Naive thymus-derived CD4-positive, alpha-beta T cell (primary cell): ENCODE measurements around the gene SRP9. TPM values are rescaled to one million over a fixed set of nuclear protein-coding genes. Genes with fewer than 3 reads are reported as not detected.
"Not testable (repeated sequence)": the region's sequence is repeated elsewhere in the genome, so short reads cannot be mapped to it uniquely, and the experiment has no call there.

Experiments
- ATAC-seq: fragments of 150-1000 bp; cut with Tn5 transposase; 2 replicates; pipeline ENCODE4 v1.10.0; 2021; ENCODE audit warnings: mild to moderate bottlenecking, moderate library complexity
- CTCF ChIA-PET: fragments of 350-600 bp; sonication (Branson Sonifier 250); formaldehyde crosslinking; loops from one replicate; lab custom pipeline; 2021; ENCODE audit warnings: antibody characterized with exemption; lab: Charles Lee
- POLR2A ChIA-PET: fragments of 350-600 bp; sonication (Branson Sonifier 250); formaldehyde crosslinking; loops from one replicate; lab custom pipeline; 2021; ENCODE audit warnings: antibody characterized with exemption, inconsistent platforms; lab: Charles Lee
- DNase-seq, 9 donors: peaks; one replicate each; pipeline versions ENCODE4 v3.0.0 to v3.0.0-alpha.2; 2020 to 2022; ENCODE audit warnings: mixed read lengths in 1 of 9
- H3K27ac ChIP-seq: one replicate; pipeline ENCODE4 v1.7.0; 2013; ENCODE audit warnings: mild to moderate bottlenecking, low read depth, low read length, moderate library complexity
- H3K27me3 ChIP-seq, 2 donors: one replicate each; pipeline ENCODE4 v1.7.0; 2013; ENCODE audit warnings: low read length in 2 of 2, mild to moderate bottlenecking in 2 of 2, moderate library complexity in 2 of 2; ENCODE audit not compliant: control insufficient read depth in 2 of 2, insufficient read depth in 2 of 2
- H3K36me3 ChIP-seq, 3 experiments: 1 replicate in 2 of 3; 2 replicates in 1 of 3; pipeline ENCODE4 v1.7.0; 2013; ENCODE audit warnings: low read length in 3 of 3, mild to moderate bottlenecking in 3 of 3, moderate library complexity in 1 of 3; ENCODE audit not compliant: insufficient read depth in 3 of 3, control insufficient read depth in 2 of 3
- H3K4me1 ChIP-seq, 2 donors: one replicate each; pipeline ENCODE4 v1.7.0; 2013; ENCODE audit warnings: low read length in 2 of 2, mild to moderate bottlenecking in 2 of 2, moderate library complexity in 1 of 2; ENCODE audit not compliant: control insufficient read depth in 2 of 2, insufficient read depth in 2 of 2
- H3K4me3 ChIP-seq: 2 replicates; pipeline ENCODE4 v1.7.0; 2013; ENCODE audit warnings: mild to moderate bottlenecking, low read length
- H3K9me3 ChIP-seq, 3 experiments: 1 replicate in 2 of 3; 2 replicates in 1 of 3; pipeline ENCODE4 v1.7.0; 2013; ENCODE audit warnings: low read length in 3 of 3; ENCODE audit not compliant: control insufficient read depth in 2 of 3
- H3K27ac Mint-ChIP-seq, 9 donors: one replicate each; pipeline ENCODE4 v1.8.0; 2020 to 2022; ENCODE audit warnings: mixed read lengths in 9 of 9, mild to moderate bottlenecking in 8 of 9, moderate library complexity in 5 of 9, inconsistent platforms in 2 of 9
- H3K27me3 Mint-ChIP-seq, 5 donors: one replicate each; pipeline ENCODE4 v1.8.0; 2021 to 2022; ENCODE audit warnings: mixed read lengths in 5 of 5, mild to moderate bottlenecking in 1 of 5
- H3K36me3 Mint-ChIP-seq, 5 donors: one replicate each; pipeline ENCODE4 v1.8.0; 2020 to 2022; ENCODE audit warnings: mixed read lengths in 5 of 5, mild to moderate bottlenecking in 3 of 5, inconsistent platforms in 1 of 5
- H3K4me1 Mint-ChIP-seq, 7 donors: one replicate each; pipeline ENCODE4 v1.8.0; 2020 to 2022; ENCODE audit warnings: mixed read lengths in 7 of 7, mild to moderate bottlenecking in 3 of 7, inconsistent platforms in 1 of 7
- H3K4me3 Mint-ChIP-seq, 10 donors: one replicate each; pipeline ENCODE4 v1.8.0; 2020 to 2022; ENCODE audit warnings: mild to moderate bottlenecking in 10 of 10, mixed read lengths in 10 of 10, moderate library complexity in 6 of 10, inconsistent platforms in 2 of 10
- H3K9me3 Mint-ChIP-seq, 11 donors: one replicate each; pipeline ENCODE4 v1.8.0; 2020 to 2022; ENCODE audit warnings: mixed read lengths in 11 of 11, mild to moderate bottlenecking in 4 of 11, inconsistent platforms in 1 of 11, moderate library complexity in 1 of 11
- intact Hi-C, 2 donors: fragments of 100-400 bp; cut with micrococcal nuclease; formaldehyde crosslinking; loops; one replicate each; pipeline ENCODE4 v1.15.1; 2023
- polyA plus RNA-seq, 2 donors: library from polyadenylated mRNA; unstranded; fragments of 300-500 nt; fragmentation: Illumina TruSeq; gene quantifications; one replicate each; pipeline ENCODE4 v1.2.3, GENCODE V29; 2021
- total RNA-seq, 6 experiments: library from RNA in 5 of 6; stranded (reverse) in 5 of 6; gene quantifications; 1 replicate in 5 of 6; 2 replicates in 1 of 6; pipeline ENCODE4 v1.2.3 and lab custom pipeline; 2021 to 2026

The SRP9 gene
- total and polyA plus RNA-seq, 7 experiments from 2014 or later: 76.1 to 349 (median 167) TPM

DNA sequence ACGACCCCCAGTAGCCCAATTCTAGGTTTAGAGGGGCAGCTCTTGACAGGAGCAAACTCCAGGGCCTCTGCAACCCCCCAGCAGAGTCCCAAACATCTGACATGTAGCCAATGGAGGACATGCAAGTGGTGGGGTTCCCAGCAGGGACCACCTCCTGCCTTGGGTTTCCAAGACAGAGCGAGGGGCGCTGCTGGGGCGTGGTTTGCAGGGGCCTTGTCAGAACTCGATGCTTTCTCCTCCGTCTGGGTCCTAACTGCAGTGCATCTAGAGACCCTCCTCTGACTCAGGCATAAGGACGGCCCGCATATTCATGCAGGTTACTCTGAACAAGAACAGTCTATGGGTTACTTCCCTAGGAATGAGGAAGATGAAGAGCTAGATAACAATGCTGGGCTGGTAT is 49.5 kb downstream of the SRP9 start:
- intact Hi-C loops: no loop called here
- DNase-seq: no peak
- Mint-ChIP-seq H3K4me1 (peaks cover 0 to 4% (median 0%) of the 10 kb centered on the region in 7 donors), H3K4me3 (no peak overlapping the region), H3K27me3 (peaks cover 0 to 2% (median 0%) of the 10 kb centered on the region in 5 donors), H3K36me3 (no peaks in the 10 kb centered on the region), H3K27ac (no peak overlapping the region), H3K9me3 (no peaks in the 10 kb centered on the region)
- ATAC-seq: no peak
- CTCF ChIA-PET: no interaction called here
- POLR2A ChIA-PET: interaction anchor here (1.3 kb wide), 1 partner anchor 13 kb away, joined by 3 read pairs; no protein-coding TSS in a partner anchor
- Histone ChIP-seq H3K27ac (no peak overlapping the region), H3K36me3 (no peaks in the 10 kb centered on the region), H3K4me1 (no peaks in the 10 kb centered on the region), H3K4me3 (no peak overlapping the region), H3K9me3 (no peaks in the 10 kb centered on the region), H3K27me3 (no peaks in the 10 kb centered on the region)

DNA sequence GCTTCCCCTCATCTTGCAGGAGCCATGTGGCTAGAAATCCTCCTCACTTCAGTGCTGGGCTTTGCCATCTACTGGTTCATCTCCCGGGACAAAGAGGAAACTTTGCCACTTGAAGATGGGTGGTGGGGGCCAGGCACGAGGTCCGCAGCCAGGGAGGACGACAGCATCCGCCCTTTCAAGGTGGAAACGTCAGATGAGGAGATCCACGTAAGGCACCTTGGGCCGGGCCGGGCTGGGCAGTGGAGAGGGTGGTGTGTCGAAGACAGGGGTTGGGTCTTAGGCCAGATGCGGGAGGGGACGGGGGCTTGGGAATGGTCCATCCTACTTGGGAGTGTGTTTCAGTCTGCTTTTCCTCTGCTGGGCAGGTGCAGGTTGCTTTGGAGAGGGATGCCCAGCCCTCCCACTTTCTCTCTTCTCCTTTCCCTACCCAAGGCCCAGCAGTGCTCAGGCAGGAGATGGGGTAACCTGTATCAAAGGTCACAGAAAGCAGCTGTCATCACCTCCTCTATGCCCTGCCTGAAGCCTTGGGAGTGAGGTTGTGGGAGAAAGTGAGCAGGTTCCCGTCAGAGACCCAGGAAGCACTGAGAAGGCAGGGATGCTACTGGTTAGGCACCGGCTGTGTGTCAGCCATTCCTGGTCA is 51.2 kb downstream of the SRP9 start:
- Histone ChIP-seq H3K36me3 (no peaks in the 10 kb centered on the region), H3K4me1 (no peaks in the 10 kb centered on the region), H3K9me3 (no peaks in the 10 kb centered on the region), H3K4me3 (no peak overlapping the region), H3K27ac (no peak overlapping the region), H3K27me3 (no peaks in the 10 kb centered on the region)
- ChIA-PET POLR2A (no interaction called here), CTCF (interaction anchor here (1.3 kb wide), 1 partner anchor 276 kb away, joined by 3 read pairs; no protein-coding TSS in a partner anchor)
- DNase-seq: no peak
- peak overlapping the region in 1 of 10 donors; percentile 39 for H3K4me3 Mint-ChIP-seq
- H3K27ac Mint-ChIP-seq: no peak overlapping the region
- ATAC-seq: no peak
- H3K9me3 Mint-ChIP-seq: no peaks in the 10 kb centered on the region
- H3K4me1 Mint-ChIP-seq: peaks cover 0 to 4% (median 0%) of the 10 kb centered on the region in 7 donors
- H3K27me3 Mint-ChIP-seq: no peaks in the 10 kb centered on the region
- intact Hi-C loops: no loop called here
- H3K36me3 Mint-ChIP-seq: no peaks in the 10 kb centered on the region

DNA sequence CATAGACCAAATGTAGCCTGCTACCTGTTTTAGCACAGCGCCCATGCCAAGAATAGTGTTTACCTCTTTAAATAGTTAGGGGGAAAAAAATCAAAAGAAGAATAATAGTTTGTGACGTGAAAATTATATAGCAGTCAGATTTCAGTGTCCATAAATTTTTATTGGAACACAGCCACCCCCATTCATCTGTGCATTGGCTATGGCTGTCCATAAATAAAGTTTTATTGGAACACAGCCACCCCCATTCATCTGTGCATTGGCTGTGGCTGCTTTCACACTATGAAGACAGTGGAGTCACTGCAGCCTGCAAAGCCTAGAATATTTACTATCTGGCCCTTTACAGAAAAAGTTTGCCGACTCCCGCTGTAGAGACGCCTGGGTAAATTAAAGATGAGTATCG is 53.2 kb downstream of the SRP9 start:
- peak overlapping the region in 1 of 9 donors; percentile 56 for H3K27ac Mint-ChIP-seq
- H3K27me3 Mint-ChIP-seq: no peaks in the 10 kb centered on the region
- ATAC-seq (no peak), DNase-seq (no peak)
- H3K36me3 Mint-ChIP-seq: no peaks in the 10 kb centered on the region
- H3K9me3 Mint-ChIP-seq: peaks cover 0 to 1% (median 0%) of the 10 kb centered on the region in 11 donors
- CTCF ChIA-PET: no interaction called here
- no peaks in the 10 kb centered on the region for H3K36me3 ChIP-seq
- H3K4me3 Mint-ChIP-seq: no peak overlapping the region
- no peak overlapping the region for H3K4me3 ChIP-seq
- H3K9me3 ChIP-seq: no peaks in the 10 kb centered on the region
- H3K4me1 ChIP-seq: no peaks in the 10 kb centered on the region
- POLR2A ChIA-PET: no interaction called here
- no peak overlapping the region for H3K27ac ChIP-seq
- H3K4me1 Mint-ChIP-seq: peaks cover 0 to 3% (median 1%) of the 10 kb centered on the region in 7 donors
- intact Hi-C loops: no loop called here
- H3K27me3 ChIP-seq: no peaks in the 10 kb centered on the region

DNA sequence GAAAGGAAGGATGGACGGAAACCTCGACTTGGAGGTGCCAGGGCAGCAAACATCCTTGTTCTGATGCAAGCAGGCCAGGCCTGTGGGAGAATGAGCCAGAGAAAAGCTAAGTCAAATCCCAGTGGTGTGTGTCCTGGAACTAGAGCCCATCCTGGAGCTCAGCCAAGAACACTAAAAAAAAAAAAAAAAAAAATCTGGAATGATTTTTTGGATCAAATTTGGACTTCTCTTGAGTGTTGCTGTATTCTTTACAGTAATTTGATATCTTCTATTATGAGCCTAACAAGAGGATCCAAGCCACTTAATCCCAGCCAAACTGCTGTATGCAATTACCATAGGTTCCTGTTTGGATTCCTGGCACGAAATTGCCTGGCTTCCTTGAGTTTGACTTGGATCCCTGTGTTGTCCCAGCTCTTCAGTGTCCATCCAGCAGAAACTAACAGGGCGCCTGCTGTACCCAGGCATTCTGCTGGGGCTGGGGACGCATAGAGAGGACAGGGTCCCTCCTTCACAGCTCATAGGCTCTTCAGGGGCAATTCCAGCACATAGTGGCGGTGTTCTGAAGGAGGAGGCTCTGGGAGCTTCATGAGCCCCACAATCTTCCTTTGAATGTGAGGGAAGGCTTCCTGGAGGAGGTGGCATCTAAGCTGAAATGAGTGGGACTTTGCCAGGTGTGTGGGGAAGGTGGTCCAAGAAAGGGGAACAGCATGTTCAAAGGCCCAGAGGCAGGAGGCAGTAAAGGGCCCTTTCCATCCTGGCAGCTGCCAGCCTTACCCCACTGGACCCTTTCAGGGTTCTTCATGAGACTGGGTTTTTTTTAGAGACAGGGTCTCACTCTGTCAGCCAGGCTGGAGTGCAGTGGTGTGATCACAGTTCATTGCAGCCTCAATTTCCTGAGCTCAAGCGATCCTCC is 57.0 kb downstream of the SRP9 start:
- Mint-ChIP-seq H3K4me1 (peaks cover 0 to 23% (median 7%) of the 10 kb centered on the region in 7 donors), H3K4me3 (no peak overlapping the region), H3K9me3 (peaks cover 0 to 1% (median 0%) of the 10 kb centered on the region in 11 donors), H3K27ac (peak overlapping the region in 1 of 9 donors; percentile 88), H3K36me3 (no peaks in the 10 kb centered on the region), H3K27me3 (no peaks in the 10 kb centered on the region)
- CTCF ChIA-PET: interaction anchor here (0.6 to 0.7 kb wide), 6 partner anchors 25 to 421 kb away, joined by 3 to 7 read pairs (median 4); no protein-coding TSS in a partner anchor
- DNase-seq (no peak), ATAC-seq (no peak)
- intact Hi-C loops: no loop called here
- Histone ChIP-seq H3K27ac (no peak overlapping the region), H3K36me3 (no peaks in the 10 kb centered on the region), H3K27me3 (no peaks in the 10 kb centered on the region), H3K4me3 (no peak overlapping the region), H3K4me1 (peaks cover 0 to 9% of the 10 kb centered on the region in 2 donors), H3K9me3 (no peaks in the 10 kb centered on the region)
- POLR2A ChIA-PET: interaction anchor here (0.7 to 3.4 kb wide), 8 partner anchors 8 to 69 kb away, joined by 3 to 10 read pairs (median 4); partner anchors contain the start of gene SRP9

DNA sequence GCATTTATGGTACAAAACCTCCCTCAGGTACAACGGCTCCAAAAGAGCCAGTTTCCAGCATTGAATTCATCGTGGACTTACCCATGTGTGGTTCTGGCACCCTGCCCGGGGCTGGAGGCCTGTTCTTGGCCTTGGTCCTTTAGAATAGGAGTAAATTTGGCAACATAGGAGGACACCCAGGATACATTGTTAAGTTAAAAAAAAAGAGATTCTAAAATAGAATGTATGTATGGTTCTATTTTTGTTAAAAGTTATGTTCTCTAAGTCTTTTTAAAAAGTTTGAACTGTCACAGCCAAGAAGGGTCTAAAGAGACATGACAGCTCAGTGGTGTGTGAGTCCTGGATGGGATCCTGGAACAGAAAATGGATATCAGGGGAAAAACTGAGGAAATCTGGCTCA is 58.2 kb downstream of the SRP9 start:
- H3K36me3 ChIP-seq: no peaks in the 10 kb centered on the region
- peaks cover 0 to 20% of the 10 kb centered on the region in 2 donors for H3K4me1 ChIP-seq
- intact Hi-C loops: no loop called here
- H3K27ac Mint-ChIP-seq: peak overlapping the region in 4 of 9 donors; percentile 51 to 74 (median 60)
- H3K27me3 Mint-ChIP-seq: no peaks in the 10 kb centered on the region
- no peak overlapping the region for H3K4me3 Mint-ChIP-seq
- no peaks in the 10 kb centered on the region for H3K9me3 ChIP-seq
- ChIA-PET POLR2A (interaction anchor here (0.7 to 3.4 kb wide), 4 partner anchors 8 to 68 kb away, joined by 4 to 10 read pairs (median 4); partner anchors contain the start of gene SRP9), CTCF (interaction anchor here (0.6 kb wide), 1 partner anchor 61 kb away, joined by 3 read pairs; no protein-coding TSS in a partner anchor)
- H3K27ac ChIP-seq: no peak overlapping the region
- H3K27me3 ChIP-seq: no peaks in the 10 kb centered on the region
- ATAC-seq (no peak), DNase-seq (no peak)
- no peak overlapping the region for H3K4me3 ChIP-seq
- H3K4me1 Mint-ChIP-seq: peaks cover 0 to 35% (median 17%) of the 10 kb centered on the region in 7 donors
- H3K9me3 Mint-ChIP-seq: peaks cover 0 to 1% (median 0%) of the 10 kb centered on the region in 11 donors
- no peaks in the 10 kb centered on the region for H3K36me3 Mint-ChIP-seq

DNA sequence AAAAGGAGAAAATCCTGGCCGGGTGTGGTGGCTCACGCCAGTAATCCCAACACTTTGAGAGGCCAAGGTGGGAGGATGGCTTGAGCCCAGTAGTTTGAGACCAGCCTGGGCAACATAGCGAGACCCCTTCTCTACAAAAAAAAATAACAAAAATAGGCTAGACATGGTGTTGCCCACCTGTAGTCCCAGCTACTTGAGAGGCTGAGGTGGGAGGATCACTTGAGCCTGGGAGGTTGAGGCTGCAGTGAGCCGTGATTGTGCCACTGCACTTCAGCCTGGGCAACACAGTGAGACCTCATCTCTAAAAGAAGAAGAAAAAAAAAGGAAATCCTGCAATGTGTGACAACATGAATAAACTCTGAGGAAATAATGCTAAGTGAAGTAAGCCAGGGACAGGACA is 58.7 kb downstream of the SRP9 start:
- H3K27ac ChIP-seq, H3K4me3 Mint-ChIP-seq, H3K36me3 ChIP-seq, H3K9me3 Mint-ChIP-seq, H3K27me3 Mint-ChIP-seq, H3K4me3 ChIP-seq, H3K9me3 ChIP-seq, intact Hi-C loops, H3K36me3 Mint-ChIP-seq, DNase-seq, H3K27me3 ChIP-seq, ATAC-seq: not testable (repeated sequence)
- ChIA-PET POLR2A (interaction anchor here (1.8 to 3.4 kb wide), 2 partner anchors 8 to 59 kb away, joined by 5 to 10 read pairs; partner anchors contain the start of gene SRP9), CTCF (interaction anchor here (0.6 kb wide), 1 partner anchor 61 kb away, joined by 3 read pairs; no protein-coding TSS in a partner anchor)
- Mint-ChIP-seq H3K4me1 (peaks cover 0 to 39% (median 20%) of the 10 kb centered on the region in 7 donors), H3K27ac (peak overlapping the region in 4 of 9 donors; percentile 22 to 74 (median 59))
- H3K4me1 ChIP-seq: peaks cover 0 to 20% of the 10 kb centered on the region in 2 donors
